Measurements from ENCODE around the gene TRMT11. TPM values are rescaled to one million over a fixed set of nuclear protein-coding genes. Genes with fewer than 3 reads are reported as not detected.
A peak's percentile ranks its signal among the peaks of the same experiment; 100 is the strongest.
"Not testable (repeated sequence)": the region's sequence is repeated elsewhere in the genome, so short reads cannot be mapped to it uniquely, and the experiment has no call there.

TRMT11 gene
- polyA plus RNA-seq, 1 donor (not counting 4 experiments of a cell fraction or from before 2014, with no cell fraction given) = 23.0 TPM

DNA sequence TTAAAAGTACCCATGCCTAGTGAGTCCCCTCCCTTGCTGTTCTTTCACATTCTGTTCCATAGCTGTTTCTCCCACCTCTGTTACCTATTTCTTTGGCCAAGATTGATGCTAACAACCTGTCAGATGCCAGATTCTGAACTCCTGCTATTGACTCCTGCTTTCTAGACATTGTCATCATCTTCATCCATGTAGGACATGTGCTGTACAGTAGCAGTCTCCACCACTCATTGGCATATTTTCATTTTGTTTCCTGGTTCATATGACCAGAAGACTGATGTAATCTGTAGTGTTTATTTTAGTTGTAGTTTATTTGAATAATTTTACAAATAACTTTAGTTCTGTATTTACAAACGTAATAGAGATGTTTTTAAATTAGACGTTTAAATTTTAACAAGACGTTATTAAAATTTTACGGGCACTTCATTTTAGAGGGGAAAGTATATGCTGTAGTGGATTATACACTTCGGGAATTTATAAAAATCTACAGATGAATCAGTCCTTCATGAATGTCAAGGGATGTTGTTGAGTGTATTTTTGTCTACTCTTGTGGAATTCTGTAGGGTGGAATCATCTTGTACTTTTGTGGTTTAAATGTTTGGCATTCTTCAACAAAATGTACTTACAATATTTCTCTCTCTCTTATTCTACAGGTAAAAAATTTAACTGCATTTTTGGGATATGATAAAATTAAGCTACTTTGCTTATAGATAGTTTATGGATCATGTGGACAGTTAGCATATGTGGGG lies 34.1 kb downstream of the TRMT11 start:
- Histone ChIP-seq H3K27me3 (ENCODE audit: control insufficient read depth, extremely low read depth, insufficient read depth, low read length) (no peaks in the 10 kb centered on the region), H3K4me1 (ENCODE audit: control insufficient read depth, extremely low read depth, insufficient read depth, low read length) (no peaks in the 10 kb centered on the region), H3K79me2 (ENCODE audit: control insufficient read depth, insufficient read depth, low read length) (no peaks in the 10 kb centered on the region), H3K9me3 (ENCODE audit: control insufficient read depth, low read depth, low read length) (no peaks in the 10 kb centered on the region), H4K20me1 (ENCODE audit: control insufficient read depth, extremely low read depth, insufficient read depth, low read length) (no peaks in the 10 kb centered on the region), H3K36me3 (ENCODE audit: control insufficient read depth in 2 of 2, extremely low read depth in 1 of 2, insufficient read depth in 2 of 2, low read length in 2 of 2) (peaks cover 5% of the 10 kb centered on the region in 2 experiments), H3K4me3 (ENCODE audit: control insufficient read depth in 2 of 3, extremely low read depth in 1 of 3, insufficient read depth in 2 of 3, low read depth in 1 of 3, low read length in 3 of 3) (no peak overlapping the region), H3K9ac (ENCODE audit: control insufficient read depth, extremely low read depth, insufficient read depth, low read length) (no peak overlapping the region), H3K27ac (ENCODE audit: control insufficient read depth, insufficient read depth, low read length) (no peak overlapping the region), H2AFZ (ENCODE audit: control insufficient read depth, low read length) (no peak overlapping the region), H3K9me1 (ENCODE audit: control insufficient read depth, extremely low read depth, insufficient read depth, low read length) (no peaks in the 10 kb centered on the region), H3K4me2 (ENCODE audit: control insufficient read depth, extremely low read depth, insufficient read depth, low read depth, low read length) (no peak overlapping the region)
- dilution Hi-C loops (cut with MboI; ENCODE audit: extremely low pct_ligation_motif_present, low sequenced_read_pairs) = no loop called here
- no peak for DNase-seq (ENCODE audit: low read depth, low spot score)
- FAIRE-seq = peak; percentile 67
- no peak for TF ChIP-seq EZH2 (IDR thresholded peaks at IDR 0.05; ENCODE audit: low read length)
- TF ChIP-seq, protein P1, sequence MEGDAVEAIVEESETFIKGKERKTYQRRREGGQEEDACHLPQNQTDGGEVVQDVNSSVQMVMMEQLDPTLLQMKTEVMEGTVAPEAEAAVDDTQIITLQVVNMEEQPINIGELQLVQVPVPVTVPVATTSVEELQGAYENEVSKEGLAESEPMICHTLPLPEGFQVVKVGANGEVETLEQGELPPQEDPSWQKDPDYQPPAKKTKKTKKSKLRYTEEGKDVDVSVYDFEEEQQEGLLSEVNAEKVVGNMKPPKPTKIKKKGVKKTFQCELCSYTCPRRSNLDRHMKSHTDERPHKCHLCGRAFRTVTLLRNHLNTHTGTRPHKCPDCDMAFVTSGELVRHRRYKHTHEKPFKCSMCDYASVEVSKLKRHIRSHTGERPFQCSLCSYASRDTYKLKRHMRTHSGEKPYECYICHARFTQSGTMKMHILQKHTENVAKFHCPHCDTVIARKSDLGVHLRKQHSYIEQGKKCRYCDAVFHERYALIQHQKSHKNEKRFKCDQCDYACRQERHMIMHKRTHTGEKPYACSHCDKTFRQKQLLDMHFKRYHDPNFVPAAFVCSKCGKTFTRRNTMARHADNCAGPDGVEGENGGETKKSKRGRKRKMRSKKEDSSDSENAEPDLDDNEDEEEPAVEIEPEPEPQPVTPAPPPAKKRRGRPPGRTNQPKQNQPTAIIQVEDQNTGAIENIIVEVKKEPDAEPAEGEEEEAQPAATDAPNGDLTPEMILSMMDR (optimal IDR thresholded peaks at IDR 0.05 in 1 of 3, IDR thresholded peaks at IDR 0.05 in 1 of 3, conservative IDR thresholded peaks at IDR 0.05 in 1 of 3; ENCODE audit: extremely low read depth in 1 of 3, insufficient read depth in 2 of 3, low read length in 3 of 3) = no peak

- dilution Hi-C loops (cut with MboI; ENCODE audit: extremely low pct_ligation_motif_present, low sequenced_read_pairs); H3K9ac ChIP-seq (ENCODE audit: control insufficient read depth, extremely low read depth, insufficient read depth, low read length); H3K4me3 ChIP-seq (ENCODE audit: control insufficient read depth in 2 of 3, extremely low read depth in 1 of 3, insufficient read depth in 2 of 3, low read depth in 1 of 3, low read length in 3 of 3); H3K9me1 ChIP-seq (ENCODE audit: control insufficient read depth, extremely low read depth, insufficient read depth, low read length); H4K20me1 ChIP-seq (ENCODE audit: control insufficient read depth, extremely low read depth, insufficient read depth, low read length); H3K27me3 ChIP-seq (ENCODE audit: control insufficient read depth, extremely low read depth, insufficient read depth, low read length); DNase-seq (ENCODE audit: low read depth, low spot score); H3K9me3 ChIP-seq (ENCODE audit: control insufficient read depth, low read depth, low read length); H3K79me2 ChIP-seq (ENCODE audit: control insufficient read depth, insufficient read depth, low read length); H3K36me3 ChIP-seq (ENCODE audit: control insufficient read depth in 2 of 2, extremely low read depth in 1 of 2, insufficient read depth in 2 of 2, low read length in 2 of 2); H2AFZ ChIP-seq (ENCODE audit: control insufficient read depth, low read length); H3K4me1 ChIP-seq (ENCODE audit: control insufficient read depth, extremely low read depth, insufficient read depth, low read length); FAIRE-seq; H3K4me2 ChIP-seq (ENCODE audit: control insufficient read depth, extremely low read depth, insufficient read depth, low read depth, low read length): not testable (repeated sequence)
- peak overlapping the region; percentile 49 for H3K27ac ChIP-seq (ENCODE audit: control insufficient read depth, insufficient read depth, low read length)
Measured at GRCh38 chr6:126023474-126023873, 37.1 kb downstream of the TRMT11 start.

GRCh38 chr6:126026001-126026400 lies 39.7 kb downstream of the TRMT11 start:
- Histone ChIP-seq H3K9me3 (ENCODE audit: control insufficient read depth, low read depth, low read length) (no peaks in the 10 kb centered on the region), H3K9ac (ENCODE audit: control insufficient read depth, extremely low read depth, insufficient read depth, low read length) (no peak overlapping the region), H4K20me1 (ENCODE audit: control insufficient read depth, extremely low read depth, insufficient read depth, low read length) (no peaks in the 10 kb centered on the region), H3K4me3 (ENCODE audit: control insufficient read depth in 2 of 3, extremely low read depth in 1 of 3, insufficient read depth in 2 of 3, low read depth in 1 of 3, low read length in 3 of 3) (no peak overlapping the region), H3K36me3 (ENCODE audit: control insufficient read depth in 2 of 2, extremely low read depth in 1 of 2, insufficient read depth in 2 of 2, low read length in 2 of 2) (peaks cover 4 to 5% of the 10 kb centered on the region in 2 experiments), H3K4me2 (ENCODE audit: control insufficient read depth, extremely low read depth, insufficient read depth, low read depth, low read length) (no peak overlapping the region), H3K9me1 (ENCODE audit: control insufficient read depth, extremely low read depth, insufficient read depth, low read length) (no peaks in the 10 kb centered on the region), H3K27me3 (ENCODE audit: control insufficient read depth, extremely low read depth, insufficient read depth, low read length) (no peaks in the 10 kb centered on the region), H3K79me2 (ENCODE audit: control insufficient read depth, insufficient read depth, low read length) (no peaks in the 10 kb centered on the region), H3K4me1 (ENCODE audit: control insufficient read depth, extremely low read depth, insufficient read depth, low read length) (no peaks in the 10 kb centered on the region), H2AFZ (ENCODE audit: control insufficient read depth, low read length) (no peak overlapping the region), H3K27ac (ENCODE audit: control insufficient read depth, insufficient read depth, low read length) (no peak overlapping the region)
- dilution Hi-C loops (cut with MboI; ENCODE audit: extremely low pct_ligation_motif_present, low sequenced_read_pairs) = no loop called here
- DNase-seq (ENCODE audit: low read depth, low spot score) (no peak), FAIRE-seq (no peak)
- no peak for TF ChIP-seq EZH2 (IDR thresholded peaks at IDR 0.05; ENCODE audit: low read length)
- TF ChIP-seq, protein P1 (optimal IDR thresholded peaks at IDR 0.05 in 1 of 3, IDR thresholded peaks at IDR 0.05 in 1 of 3, conservative IDR thresholded peaks at IDR 0.05 in 1 of 3; ENCODE audit: extremely low read depth in 1 of 3, insufficient read depth in 2 of 3, low read length in 3 of 3) = no peak
